Uterus (tissue), 2 donors: Measurements from ENCODE around the gene MINDY3.

Experiments used
- CTCF ChIP-seq, 4 experiments: fragments of 200-600 bp in 2 of 4; fragments of 450-650 bp in 2 of 4; sonication (generic) in 2 of 4; IDR thresholded peaks; one replicate each; pipeline ENCODE4 v1.5.1; 2016 to 2019; ENCODE audit warnings: antibody characterized with exemption in 4 of 4, mild to moderate bottlenecking in 2 of 4, moderate library complexity in 1 of 4
- POLR2A ChIP-seq, 2 donors: fragments of 450-650 bp; IDR thresholded peaks; one replicate each; pipeline ENCODE4 v1.6.1; 2016; ENCODE audit warnings: antibody characterized with exemption in 2 of 2, mild to moderate bottlenecking in 1 of 2, moderate library complexity in 1 of 2

- TF ChIP-seq CTCF (IDR thresholded peaks at IDR 0.05) (no peak), POLR2A (IDR thresholded peaks at IDR 0.05) (no peak)
Measured at GRCh38 chr10:15781381-15781960, 78.8 kb downstream of the MINDY3 start.
